Measurements from ENCODE around the gene SLC7A6OS.
A peak's percentile ranks its signal among the peaks of the same experiment; 100 is the strongest.

SLC7A6OS gene

GRCh38 chr16:68283346-68283745 is 27.4 kb downstream of the SLC7A6OS start:
- FAIRE-seq, result no peak

GRCh38 chr16:68282064-68282452 is 28.7 kb downstream of the SLC7A6OS start:
- FAIRE-seq (no peak), DNase-seq (ENCODE audit: insufficient read length, low spot score) (no peak)

More at GRCh38 chr16:68283346-68283745, 27.4 kb downstream of the SLC7A6OS start:
- no peak for DNase-seq (ENCODE audit: insufficient read length, low spot score)

DNA sequence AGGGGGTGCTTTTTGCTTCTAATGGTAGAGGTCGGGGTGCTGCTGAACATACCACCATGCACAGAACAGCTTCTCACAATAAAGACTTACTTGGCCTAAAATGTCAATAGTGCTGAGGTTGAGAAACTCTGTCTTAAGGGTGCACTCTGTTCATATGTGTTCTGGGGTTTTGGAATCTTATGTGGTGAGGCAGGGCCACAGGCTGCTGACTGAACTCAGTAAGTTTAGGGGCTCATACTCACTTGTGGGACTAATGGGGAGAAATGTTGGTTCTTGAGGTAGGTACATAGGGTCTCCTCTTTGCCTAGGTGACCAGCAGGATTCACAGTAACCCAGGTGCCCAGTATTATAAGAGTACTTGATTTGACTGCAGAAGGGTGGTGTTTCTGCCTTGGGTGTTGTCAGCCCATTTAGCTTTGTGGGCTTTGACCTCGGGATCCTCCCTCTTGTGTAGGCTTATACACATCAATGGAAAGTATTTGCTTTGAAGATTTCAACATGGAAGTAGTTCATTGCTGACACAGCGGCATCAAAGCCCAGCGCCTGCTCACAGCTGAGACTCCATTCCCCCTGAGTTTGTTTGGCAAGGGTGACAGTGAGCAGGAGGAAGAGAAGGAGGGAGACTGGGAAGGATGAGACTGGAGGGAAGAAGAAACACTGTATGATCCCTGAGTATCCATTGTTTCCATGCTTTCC is 29.2 kb downstream of the SLC7A6OS start:
- FAIRE-seq, result no peak
- no peak for DNase-seq (ENCODE audit: insufficient read length, low spot score)

DNA sequence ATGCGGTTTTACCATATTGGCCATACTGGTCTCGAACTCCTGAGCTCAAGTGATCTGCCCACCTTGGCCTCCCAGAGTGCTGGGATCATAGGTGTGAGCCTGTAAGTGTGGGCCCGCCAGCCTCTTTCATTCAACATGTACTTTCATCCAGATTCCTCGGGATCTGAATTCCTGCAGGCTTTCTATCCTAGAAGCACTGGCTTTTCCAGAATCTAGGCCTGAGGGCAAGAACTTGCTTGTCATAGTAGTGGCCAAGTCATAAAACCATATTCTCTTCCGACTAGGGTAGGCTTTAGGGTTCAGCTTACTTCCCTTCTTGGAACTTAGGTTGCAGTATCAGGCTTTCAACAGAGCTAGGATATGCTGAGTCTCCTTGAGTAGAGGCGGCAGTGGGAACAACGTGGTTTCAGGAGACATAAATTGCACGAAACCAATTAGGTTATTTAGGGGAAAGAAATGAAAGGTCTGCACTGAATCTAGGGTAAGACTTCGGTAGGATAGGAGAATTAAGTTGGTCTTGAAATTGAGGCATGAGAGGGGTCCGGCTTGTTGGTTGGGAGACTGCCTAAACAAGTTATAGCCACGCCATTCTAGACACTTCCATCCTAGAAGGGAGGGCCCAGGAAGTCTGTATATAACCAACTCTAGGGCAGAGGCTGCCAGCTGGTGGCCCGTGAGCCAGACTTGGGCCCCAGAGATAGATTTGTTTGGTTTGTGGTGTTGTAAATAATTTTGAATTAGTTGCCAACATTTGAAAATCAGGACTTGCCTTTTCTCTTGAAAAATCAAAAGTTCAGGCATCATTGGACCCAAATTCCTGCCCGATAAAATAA is 30.8 kb downstream of the SLC7A6OS start:
- FAIRE-seq (no peak), DNase-seq (ENCODE audit: insufficient read length, low spot score) (no peak)

GRCh38 chr16:68276223-68276622 is 34.5 kb downstream of the SLC7A6OS start:
- no peak for FAIRE-seq
- DNase-seq (ENCODE audit: insufficient read length, low spot score), result no peak

DNA sequence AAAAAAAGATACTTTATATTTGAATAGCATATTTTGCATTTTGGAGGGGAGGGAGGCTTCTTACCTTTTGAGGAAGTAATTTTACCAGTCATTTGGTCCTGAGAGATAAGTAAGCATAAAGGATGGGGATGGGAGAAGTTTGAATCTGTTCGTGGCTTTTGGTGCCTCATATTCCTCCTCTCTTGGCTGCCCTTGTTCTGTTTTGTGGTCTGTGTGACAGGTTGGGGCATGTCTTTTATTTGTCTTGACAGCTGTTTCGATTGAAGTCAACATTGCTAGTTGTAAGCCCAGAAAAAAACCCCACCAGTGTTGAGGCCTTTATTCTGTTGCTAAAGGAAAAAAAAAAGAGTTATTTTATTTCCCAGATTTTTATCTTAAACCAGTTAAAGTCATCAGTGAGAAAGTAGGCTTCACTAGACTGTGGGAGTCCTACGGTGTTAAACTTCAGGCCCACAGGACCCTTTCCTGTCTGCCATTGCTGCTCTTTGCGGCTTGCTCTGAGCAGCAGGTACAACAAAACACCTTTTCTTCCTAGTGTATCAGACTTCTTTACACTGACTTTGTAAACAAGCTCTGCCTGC is 35.0 kb downstream of the SLC7A6OS start:
- DNase-seq (ENCODE audit: insufficient read length, low spot score) (no peak), FAIRE-seq (peak; percentile 89)

DNA sequence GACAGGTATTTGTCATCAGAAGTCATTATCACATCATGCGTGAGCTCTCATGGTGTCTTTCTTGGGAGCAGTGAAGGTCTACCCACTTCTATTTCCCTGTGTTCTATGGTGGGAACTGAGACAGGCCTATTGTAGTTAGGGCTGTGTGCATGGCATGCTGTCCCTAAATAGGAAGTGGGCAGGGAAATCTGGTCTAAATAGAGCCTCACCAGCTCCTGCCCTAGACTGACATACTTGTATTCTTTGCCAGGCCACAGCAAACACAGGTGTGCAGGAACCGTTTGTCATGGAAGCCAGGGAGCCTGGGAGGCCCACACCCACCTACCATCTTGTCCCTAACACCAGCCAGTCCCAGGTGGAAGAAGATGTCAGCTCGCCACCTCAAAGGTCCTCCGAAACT is 36.3 kb downstream of the SLC7A6OS start:
- no peak for FAIRE-seq

GRCh38 chr16:68273896-68274295 is 36.9 kb downstream of the SLC7A6OS start:
- DNase-seq (ENCODE audit: insufficient read length, low spot score), result no peak
- no peak for FAIRE-seq

More for the DNA sequence above, 36.3 kb downstream of the SLC7A6OS start:
- no peak for DNase-seq (ENCODE audit: insufficient read length, low spot score)

DNA sequence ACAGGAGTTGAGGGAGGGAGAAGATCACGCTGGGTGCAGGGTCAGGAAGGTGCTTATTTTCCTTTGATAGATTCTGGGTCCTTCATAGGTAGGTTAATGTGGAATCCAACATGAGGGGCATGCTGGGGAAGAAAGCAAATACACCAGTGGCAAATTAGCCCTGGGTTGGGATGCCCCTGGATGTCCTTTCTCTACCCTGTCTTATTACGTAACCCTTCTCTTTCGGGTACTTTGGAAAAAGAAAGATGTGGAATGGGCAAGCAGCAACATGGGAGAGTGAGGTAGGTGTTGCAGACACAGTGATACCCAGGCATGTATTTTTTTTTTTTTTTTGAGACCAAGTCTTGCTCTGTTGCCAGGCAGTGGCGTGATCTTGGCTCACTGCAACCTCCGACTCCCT is 37.3 kb downstream of the SLC7A6OS start:
- FAIRE-seq (no peak), DNase-seq (ENCODE audit: insufficient read length, low spot score) (no peak)

DNA sequence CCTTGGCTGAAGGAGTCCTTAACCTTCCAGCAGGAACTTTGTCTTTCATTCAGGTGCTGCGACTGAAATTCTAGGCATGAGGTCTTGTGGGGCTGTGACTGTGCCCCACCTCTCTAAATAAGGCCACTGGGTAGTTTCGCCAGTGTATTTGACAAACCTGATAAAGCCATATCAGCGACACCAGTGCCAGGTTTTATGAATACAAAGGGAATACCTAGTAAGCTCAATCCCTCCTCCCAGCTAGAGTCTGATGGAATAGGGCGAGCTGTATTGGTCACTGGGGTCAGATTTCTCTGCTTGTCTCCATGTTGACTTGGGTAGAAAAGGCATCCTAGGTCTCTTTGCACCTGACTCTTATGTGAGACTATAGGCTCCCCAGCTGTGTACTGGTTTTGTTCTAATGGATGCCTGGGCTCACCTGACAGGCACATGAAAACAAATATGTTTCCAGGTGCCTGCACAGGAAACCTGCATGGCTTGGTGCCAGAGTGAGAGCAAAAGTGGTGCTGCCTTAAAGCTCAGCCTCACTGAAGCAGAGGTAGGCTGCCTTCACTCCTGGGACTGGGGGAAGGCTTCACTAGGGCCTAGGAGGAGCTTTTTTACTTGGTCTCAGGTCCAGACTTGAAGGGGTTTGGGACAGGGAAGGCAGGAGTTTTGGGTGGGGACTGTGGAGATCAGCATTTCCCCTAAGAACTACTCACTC is 38.1 kb downstream of the SLC7A6OS start:
- DNase-seq (ENCODE audit: insufficient read length, low spot score), result no peak

GRCh38 chr16:68270353-68270752 is 40.4 kb downstream of the SLC7A6OS start:
- DNase-seq (ENCODE audit: insufficient read length, low spot score), result no peak
- no peak for FAIRE-seq

More for the DNA sequence above, 38.1 kb downstream of the SLC7A6OS start:
- no peak for FAIRE-seq

- DNase-seq (ENCODE audit: insufficient read length, low spot score) (no peak), FAIRE-seq (no peak)
Observed at GRCh38 chr16:68269793-68270192, 41.0 kb downstream of the SLC7A6OS start.

DNA sequence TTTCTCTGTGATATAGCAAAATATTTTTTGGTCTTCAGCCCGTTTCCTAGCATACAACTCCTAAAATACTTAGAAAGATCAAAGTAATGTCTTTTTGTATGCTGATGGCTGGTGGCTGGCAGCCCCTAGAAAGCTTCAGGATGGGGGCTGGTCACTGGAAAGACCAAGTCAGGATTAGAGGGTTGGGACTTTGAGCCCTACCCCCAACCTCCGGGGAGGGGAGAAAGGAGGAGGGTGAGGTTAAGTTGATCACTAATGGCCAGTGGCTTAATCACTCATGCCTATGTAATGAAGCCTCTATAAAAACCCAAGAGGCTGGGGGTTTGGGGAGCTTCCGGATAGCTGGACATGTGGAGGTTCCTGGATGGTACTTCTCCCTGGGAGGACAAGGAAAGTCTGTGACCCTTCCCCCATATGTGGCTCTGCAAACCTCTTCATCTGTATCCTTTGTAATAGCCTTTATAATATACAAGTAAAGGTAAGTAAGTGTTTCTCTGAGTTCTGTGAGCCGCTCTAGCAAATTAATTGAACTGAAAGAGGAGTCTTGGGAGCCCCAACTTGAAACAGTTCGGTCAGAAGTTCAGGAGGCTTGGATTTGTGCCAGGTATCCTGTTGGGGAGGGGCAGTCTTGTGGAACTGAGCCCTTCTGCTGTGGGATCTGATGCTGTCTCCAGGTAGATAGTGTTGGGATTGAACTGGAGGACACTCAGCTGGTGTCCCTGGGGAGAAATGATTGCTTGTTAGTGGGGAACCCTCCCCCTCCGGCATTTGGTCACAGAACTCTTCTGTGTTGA is 42.9 kb downstream of the SLC7A6OS start:
- DNase-seq (ENCODE audit: insufficient read length, low spot score) (no peak), FAIRE-seq (no peak)

DNA sequence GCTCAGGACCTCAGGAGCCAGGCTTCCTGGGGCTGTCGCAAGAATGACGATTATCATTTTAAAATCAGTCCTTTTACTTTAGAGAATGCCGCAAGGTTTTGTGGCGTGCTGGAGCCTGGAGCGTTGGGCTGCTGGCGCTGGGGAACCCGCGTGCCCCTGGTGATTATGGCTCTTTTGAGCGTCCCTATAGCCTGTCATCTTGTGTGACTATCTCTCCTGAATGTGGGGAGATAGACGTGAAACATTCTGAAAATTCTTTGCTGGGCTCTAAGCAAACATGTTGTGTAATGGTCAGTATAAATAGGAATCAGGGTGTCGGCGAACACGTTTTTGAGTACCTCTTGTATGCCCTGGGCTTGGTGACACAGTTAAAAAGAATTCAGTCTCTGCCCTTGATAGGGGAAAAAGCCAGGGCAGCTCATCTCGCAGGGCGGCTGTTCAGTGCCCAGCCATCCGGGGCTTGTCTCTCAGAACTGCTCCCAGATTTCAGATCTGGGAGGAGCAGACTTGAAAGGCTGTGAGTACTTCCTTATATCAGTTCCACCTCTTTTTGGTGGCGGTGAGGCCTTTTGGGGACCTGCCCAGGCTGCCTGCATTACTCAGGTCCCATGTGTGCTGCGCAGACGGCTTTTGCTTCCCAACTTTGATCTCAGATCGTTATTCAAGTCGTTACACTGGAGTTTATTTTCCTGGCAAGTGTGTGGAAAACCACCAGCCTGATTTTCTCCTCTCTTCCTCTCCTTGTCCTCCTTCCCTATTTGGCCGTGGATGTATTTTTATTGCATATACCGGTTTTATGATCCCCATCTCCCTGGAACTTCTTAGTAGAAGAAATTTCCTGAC is 45.4 kb downstream of the SLC7A6OS start:
- FAIRE-seq, result peak; percentile 51
- DNase-seq (ENCODE audit: insufficient read length, low spot score), result no peak

GRCh38 chr16:68264128-68265077 is 46.3 kb downstream of the SLC7A6OS start, which contains the start of gene SLC7A6:
TSS of gene SLC7A6 (plus strand) at chr16:68264526. CDS start at chr16:68274727, 10,201 bp downstream.
- FAIRE-seq, result peak; percentile 64
- peak; percentile 87 for DNase-seq (ENCODE audit: insufficient read length, low spot score)

DNA sequence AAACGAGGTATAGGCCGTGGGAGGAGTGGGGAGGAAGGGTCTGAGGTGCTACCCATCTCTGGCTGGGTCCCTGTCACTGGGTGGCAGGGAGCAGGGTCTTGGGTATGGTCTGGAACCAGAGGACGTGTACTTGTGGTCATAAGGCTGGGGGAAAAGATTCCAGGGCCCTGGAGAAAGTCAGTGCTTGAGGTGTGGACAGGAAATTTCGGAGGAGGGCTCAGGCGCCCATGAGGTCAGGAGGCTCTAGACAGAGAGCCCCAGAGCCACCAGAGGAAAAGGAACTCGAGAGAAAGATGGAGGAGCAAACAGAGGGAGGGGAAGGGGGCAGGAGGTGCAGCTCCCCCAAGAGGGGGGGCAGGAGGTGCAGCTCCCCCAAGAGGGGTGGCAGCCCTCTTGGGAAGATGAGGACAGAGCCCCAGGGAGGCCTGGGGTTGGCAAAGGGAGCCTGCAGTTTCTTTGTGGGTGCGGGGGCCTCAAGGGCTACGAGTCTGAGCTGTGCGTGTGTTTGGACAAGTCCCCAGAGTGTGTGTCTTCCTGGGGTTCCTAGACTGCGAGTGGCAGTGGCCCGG is 47.1 kb downstream of the SLC7A6OS start:
- FAIRE-seq (peak; percentile 35), DNase-seq (ENCODE audit: insufficient read length, low spot score) (no peak)

- DNase-seq (ENCODE audit: insufficient read length, low spot score) (no peak), FAIRE-seq (no peak)
Observed at GRCh38 chr16:68259007-68259825, 51.5 kb downstream of the SLC7A6OS start.

Data from GM19239 (cell line).